Mucosa of rectum (tissue), 2 donors: ENCODE data around the gene LMTK2.
A peak's percentile ranks its signal among the peaks of the same experiment; 100 is the strongest.

Experiments used
- H3K27ac ChIP-seq, 2 donors: one replicate each; pipeline ENCODE4 v1.7.0; 2013; ENCODE audit warnings: inconsistent platforms in 2 of 2, low read depth in 2 of 2, low read length in 2 of 2
- H3K27me3 ChIP-seq, 2 donors: one replicate each; pipeline ENCODE4 v1.7.0; 2013; ENCODE audit warnings: low read length in 2 of 2; ENCODE audit not compliant: control insufficient read depth in 2 of 2, insufficient read depth in 2 of 2
- H3K36me3 ChIP-seq, 2 donors: one replicate each; pipeline ENCODE4 v1.7.0; 2013; ENCODE audit warnings: low read length in 2 of 2; ENCODE audit not compliant: control insufficient read depth in 2 of 2, insufficient read depth in 2 of 2
- H3K4me1 ChIP-seq, 2 donors: one replicate each; pipeline ENCODE4 v1.7.0; 2013; ENCODE audit warnings: low read length in 2 of 2, mild to moderate bottlenecking in 1 of 2; ENCODE audit not compliant: control insufficient read depth in 2 of 2, insufficient read depth in 2 of 2
- H3K4me3 ChIP-seq, 2 donors: one replicate each; pipeline ENCODE4 v1.7.0; 2013; ENCODE audit warnings: low read length in 2 of 2
- H3K9ac ChIP-seq, 2 donors: one replicate each; pipeline ENCODE4 v1.7.0; 2013; ENCODE audit warnings: low read length in 2 of 2, low read depth in 1 of 2, mild to moderate bottlenecking in 1 of 2
- H3K9me3 ChIP-seq, 2 donors: one replicate each; pipeline ENCODE4 v1.7.0; 2013; ENCODE audit warnings: low read length in 2 of 2; ENCODE audit not compliant: control insufficient read depth in 2 of 2
- donor health status: healthy.
- donor health status: Normal muscosa, but diverticular disease.

Gene LMTK2

DNA sequence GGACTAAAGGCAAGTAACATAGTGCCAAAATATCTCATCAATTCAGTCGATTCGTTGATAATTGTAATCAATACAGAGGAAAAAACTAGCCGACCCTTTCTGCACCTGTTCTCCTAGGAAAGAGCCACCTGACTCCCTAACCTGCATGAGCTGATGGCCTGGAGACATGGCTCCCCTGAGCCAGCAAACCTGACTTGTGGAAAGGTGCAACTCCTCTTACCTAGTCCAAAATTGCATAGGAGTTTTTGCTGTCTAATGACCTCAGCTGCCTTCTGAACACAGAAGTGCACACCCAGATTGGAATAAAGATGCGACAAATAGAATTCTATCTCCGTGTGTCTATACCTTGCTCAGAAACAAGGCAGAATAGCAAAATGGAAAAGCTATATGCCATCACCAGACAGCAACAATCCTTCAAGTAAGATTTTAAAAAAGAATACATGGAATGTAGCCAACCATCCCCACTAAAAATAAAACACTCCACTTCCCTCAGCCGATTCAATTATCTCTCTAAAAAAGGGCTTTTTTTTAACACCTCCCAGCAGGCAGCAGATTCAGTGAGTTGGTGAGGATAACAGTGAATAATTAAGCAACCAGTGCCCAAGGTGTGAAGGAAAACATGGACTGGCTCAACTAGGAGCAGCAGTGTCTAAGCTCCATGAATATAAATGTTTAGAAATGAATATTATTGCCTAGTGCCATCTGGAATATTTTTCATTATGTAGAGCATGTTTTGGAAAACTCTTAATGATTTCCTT is 26.6 kb upstream of the LMTK2 start:
- Histone ChIP-seq H3K36me3 (no peaks in the 10 kb centered on the region), H3K9me3 (no peaks in the 10 kb centered on the region), H3K27me3 (no peaks in the 10 kb centered on the region), H3K27ac (no peak overlapping the region), H3K9ac (no peak overlapping the region), H3K4me1 (peaks cover 8 to 12% of the 10 kb centered on the region in 2 donors), H3K4me3 (no peak overlapping the region)

DNA sequence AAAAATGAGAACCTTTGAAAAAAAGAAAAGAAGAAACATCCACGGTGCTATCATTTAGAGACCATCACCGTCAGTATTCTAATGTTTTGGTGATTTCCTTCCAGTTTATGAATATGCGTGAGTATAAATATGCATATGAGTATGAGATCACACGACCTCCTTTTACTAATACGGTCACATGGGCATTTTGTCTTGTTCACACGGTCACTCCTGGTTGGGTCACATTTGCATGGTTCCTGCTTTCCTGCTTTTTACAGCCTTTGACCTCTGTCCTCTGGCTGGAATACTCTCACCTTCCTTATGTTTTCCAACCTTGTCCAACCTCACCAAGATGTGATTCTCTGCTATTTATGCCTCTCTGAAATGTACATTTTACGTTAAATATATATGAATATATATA is 25.3 kb upstream of the LMTK2 start:
- H3K4me3 ChIP-seq, result no peak overlapping the region
- H3K27ac ChIP-seq, result no peak overlapping the region
- no peaks in the 10 kb centered on the region for H3K9me3 ChIP-seq
- peaks cover 16 to 21% of the 10 kb centered on the region in 2 donors for H3K4me1 ChIP-seq
- H3K36me3 ChIP-seq, result no peaks in the 10 kb centered on the region
- no peak overlapping the region for H3K9ac ChIP-seq
- H3K27me3 ChIP-seq, result no peaks in the 10 kb centered on the region

DNA sequence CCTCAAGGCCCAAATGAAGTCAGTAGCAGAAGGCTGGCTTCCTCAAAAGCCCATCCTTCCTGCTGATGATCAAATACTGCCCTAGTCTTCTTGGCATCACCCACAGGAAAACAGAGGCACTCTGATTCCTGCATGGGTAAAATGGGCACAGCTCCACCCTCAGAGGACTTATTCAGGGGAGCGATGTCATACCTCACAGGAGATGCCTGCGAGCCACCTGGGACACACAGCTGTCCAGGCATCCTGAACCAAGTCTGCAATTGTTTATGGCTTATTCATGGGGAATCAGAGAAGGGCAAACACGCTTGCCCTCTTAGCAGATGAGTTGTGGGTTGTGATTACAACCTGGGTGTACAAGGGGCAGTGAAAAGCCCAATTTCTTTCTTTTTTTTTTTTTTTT is 22.0 kb upstream of the LMTK2 start:
- no peak overlapping the region for H3K4me3 ChIP-seq

DNA sequence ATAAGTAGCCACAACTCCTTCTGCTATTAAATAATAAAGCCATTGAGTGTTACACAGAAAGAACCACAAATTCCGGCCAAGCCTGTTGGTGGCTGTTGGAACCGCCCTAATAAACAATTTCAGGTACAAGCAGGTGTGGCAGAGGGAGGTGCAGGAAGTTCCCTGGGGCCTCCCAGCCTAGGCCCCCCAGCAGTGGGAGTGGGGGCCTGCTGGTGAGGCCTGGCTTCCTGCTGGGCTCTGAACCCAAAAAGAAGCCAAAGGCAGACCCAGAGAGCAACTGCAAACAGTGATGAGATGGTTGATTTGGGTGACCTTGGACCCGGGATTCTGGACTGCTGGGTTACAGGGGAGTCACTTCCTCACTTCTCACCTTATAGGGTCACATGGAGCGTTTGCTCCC is 21.0 kb upstream of the LMTK2 start:
- no peak overlapping the region for H3K4me3 ChIP-seq
- H3K9me3 ChIP-seq, result no peaks in the 10 kb centered on the region
- peak overlapping the region; percentile 39 to 41 for H3K9ac ChIP-seq
- H3K36me3 ChIP-seq, result no peaks in the 10 kb centered on the region
- H3K27me3 ChIP-seq, result no peaks in the 10 kb centered on the region
- peaks cover 16 to 23% of the 10 kb centered on the region in 2 donors for H3K4me1 ChIP-seq
- peak overlapping the region; percentile 81 to 89 for H3K27ac ChIP-seq

More for the DNA sequence above, 22.0 kb upstream of the LMTK2 start:
- Histone ChIP-seq H3K27ac (no peak overlapping the region), H3K4me1 (peaks cover 16 to 23% of the 10 kb centered on the region in 2 donors), H3K36me3 (no peaks in the 10 kb centered on the region), H3K9ac (no peak overlapping the region), H3K27me3 (no peaks in the 10 kb centered on the region), H3K9me3 (no peaks in the 10 kb centered on the region)

DNA sequence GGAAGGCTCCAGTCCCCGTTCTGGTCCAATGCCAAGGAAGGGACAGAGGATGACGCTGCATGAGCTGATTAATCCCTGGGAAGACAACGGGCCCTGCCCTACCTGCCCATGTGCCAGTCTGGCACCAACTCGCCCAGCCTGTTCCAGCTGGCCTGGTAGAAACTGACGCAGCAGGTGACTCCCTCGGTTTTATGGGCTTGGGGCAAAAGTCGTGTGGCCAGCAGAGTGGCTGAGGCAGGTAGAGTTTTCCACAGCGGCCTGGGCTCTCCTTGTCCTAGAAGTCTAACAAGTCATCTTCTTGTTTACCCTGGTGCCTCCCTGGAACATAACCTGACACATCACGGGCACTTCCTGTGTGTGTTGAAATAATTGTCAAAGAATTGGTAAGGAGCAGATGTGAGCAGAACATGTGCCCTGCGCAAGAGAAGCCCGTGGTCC is 20.4 kb upstream of the LMTK2 start:
- H3K9ac ChIP-seq, result peak overlapping the region in 1 of 2 donors; percentile 39
- H3K27me3 ChIP-seq, result no peaks in the 10 kb centered on the region
- no peaks in the 10 kb centered on the region for H3K9me3 ChIP-seq
- H3K36me3 ChIP-seq, result no peaks in the 10 kb centered on the region
- H3K4me1 ChIP-seq, result peaks cover 16 to 23% of the 10 kb centered on the region in 2 donors
- peak overlapping the region; percentile 81 to 89 for H3K27ac ChIP-seq
- no peak overlapping the region for H3K4me3 ChIP-seq

DNA sequence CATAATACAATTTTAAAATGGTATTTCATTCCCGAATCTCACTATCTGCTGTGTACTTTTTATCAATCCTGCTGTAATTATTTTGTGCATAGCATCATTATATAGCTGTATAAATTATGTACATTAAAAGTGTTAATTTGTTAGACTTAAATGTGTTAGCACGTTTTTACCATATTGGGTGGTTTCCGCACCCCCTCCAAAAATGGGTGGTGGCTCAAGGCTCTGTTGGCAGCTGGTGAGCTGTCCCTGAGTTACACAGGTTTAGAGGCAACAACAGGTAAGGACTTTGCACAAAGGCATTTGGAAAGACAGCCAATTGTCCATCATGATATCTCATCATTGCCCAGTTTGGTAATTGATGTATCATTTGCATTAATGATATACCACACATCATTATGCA is 18.6 kb upstream of the LMTK2 start:
- Histone ChIP-seq H3K4me1 (peaks cover 16 to 23% of the 10 kb centered on the region in 2 donors), H3K36me3 (no peaks in the 10 kb centered on the region), H3K27me3 (no peaks in the 10 kb centered on the region), H3K27ac (no peak overlapping the region), H3K9ac (no peak overlapping the region), H3K4me3 (no peak overlapping the region), H3K9me3 (no peaks in the 10 kb centered on the region)

DNA sequence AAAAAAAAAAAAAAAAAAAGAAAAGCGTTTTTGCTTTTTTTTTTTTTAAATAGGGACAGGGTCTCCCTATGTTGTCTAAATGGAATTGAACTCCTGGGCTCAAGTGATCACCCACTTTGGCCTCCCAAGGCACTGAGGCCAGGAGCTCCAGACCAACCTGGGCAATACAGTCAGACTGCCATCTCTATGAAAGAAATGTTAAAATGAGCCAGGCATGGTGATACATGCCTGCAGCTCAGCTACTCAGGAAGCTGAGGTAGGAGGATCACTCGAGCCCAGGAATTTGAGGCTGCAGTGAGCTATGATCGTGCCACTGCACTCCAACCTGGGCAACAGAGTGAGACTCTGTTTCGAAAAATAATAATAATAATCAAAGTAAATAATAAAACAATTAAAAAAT is 16.5 kb upstream of the LMTK2 start:
- Histone ChIP-seq H3K27me3 (no peaks in the 10 kb centered on the region), H3K4me1 (peaks cover 7 to 11% of the 10 kb centered on the region in 2 donors), H3K4me3 (no peak overlapping the region), H3K9me3 (no peaks in the 10 kb centered on the region), H3K36me3 (no peaks in the 10 kb centered on the region), H3K27ac (no peak overlapping the region), H3K9ac (no peak overlapping the region)

DNA sequence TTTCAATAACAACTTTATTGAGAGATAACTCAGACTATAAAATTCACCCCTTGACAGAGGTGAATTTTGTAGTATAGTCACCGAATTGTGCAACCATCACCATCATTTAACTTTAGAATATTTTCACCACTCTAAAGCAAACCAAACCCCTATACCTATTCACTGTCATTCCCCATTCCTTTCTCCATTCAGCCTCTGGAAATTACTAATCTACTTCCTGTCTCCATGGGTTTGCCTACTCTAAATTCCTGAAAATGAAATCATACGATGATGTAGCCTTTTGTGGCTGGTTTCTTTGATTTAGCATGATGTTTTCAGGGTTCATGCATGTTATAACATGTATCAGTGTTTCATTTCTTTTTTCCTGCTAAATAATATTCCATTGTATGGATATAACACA is 15.6 kb upstream of the LMTK2 start:
- Histone ChIP-seq H3K27ac (no peak overlapping the region), H3K27me3 (no peaks in the 10 kb centered on the region), H3K4me3 (no peak overlapping the region), H3K4me1 (peaks cover 2 to 3% of the 10 kb centered on the region in 2 donors), H3K9ac (no peak overlapping the region), H3K36me3 (no peaks in the 10 kb centered on the region), H3K9me3 (no peaks in the 10 kb centered on the region)

DNA sequence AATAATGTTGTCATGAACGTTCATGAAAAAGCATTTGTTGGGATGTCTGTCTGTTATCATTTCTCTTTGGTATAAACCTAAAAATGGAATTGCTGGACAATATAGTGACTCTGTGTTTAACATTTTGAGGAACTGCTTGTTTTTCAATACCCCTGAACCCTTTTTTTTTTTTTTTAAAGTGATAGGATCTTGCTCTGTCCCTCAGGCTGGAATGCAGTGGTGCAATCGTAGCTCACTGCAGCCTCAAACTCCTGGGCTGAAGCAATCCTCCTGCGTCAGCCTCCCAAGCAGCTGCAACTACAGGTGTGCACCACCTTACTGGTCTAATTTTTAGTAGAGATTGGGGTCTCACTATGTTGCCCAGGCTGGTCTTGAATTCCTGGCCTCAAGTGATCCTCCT is 15.1 kb upstream of the LMTK2 start:
- no peak overlapping the region for H3K4me3 ChIP-seq
- no peak overlapping the region for H3K27ac ChIP-seq
- H3K27me3 ChIP-seq, result no peaks in the 10 kb centered on the region
- H3K36me3 ChIP-seq, result no peaks in the 10 kb centered on the region
- H3K9me3 ChIP-seq, result no peaks in the 10 kb centered on the region
- no peak overlapping the region for H3K9ac ChIP-seq
- peaks cover 0 to 2% of the 10 kb centered on the region in 2 donors for H3K4me1 ChIP-seq

DNA sequence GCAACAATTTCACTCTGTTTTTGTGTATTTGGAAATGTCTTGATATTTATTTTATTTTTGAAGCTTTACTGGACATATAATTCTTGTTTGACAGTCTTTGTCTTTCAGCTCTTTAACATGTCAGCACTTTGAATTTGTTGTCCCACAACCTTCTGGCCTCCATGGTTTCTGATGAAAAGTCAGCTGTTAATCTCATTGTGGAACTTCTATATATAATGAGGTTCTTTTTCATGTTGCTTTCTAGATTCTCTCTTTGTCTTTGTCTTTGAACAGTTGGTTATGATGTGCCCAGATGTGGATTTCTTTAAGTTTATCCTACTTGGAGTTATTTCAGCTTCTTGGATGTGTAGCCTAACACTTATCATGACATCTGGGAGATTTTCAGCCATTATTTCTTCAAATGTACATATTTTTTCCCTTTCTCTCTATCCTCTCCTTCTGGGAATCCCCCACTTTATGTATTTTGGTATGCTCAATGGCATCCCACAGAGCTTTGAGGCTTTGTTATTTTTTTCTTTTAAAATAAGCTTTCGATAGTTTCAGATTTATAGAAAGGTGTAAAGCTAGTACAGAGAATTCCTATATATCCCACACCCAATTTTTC is 9.5 kb upstream of the LMTK2 start:
- Histone ChIP-seq H3K4me3 (no peak overlapping the region), H3K4me1 (no peaks in the 10 kb centered on the region), H3K9ac (no peak overlapping the region), H3K27ac (no peak overlapping the region), H3K27me3 (no peaks in the 10 kb centered on the region), H3K36me3 (no peaks in the 10 kb centered on the region), H3K9me3 (peaks cover 2 to 3% of the 10 kb centered on the region in 2 donors)
